Heart left ventricle (tissue), 13 donors: ENCODE measurements around the gene CCDC47.

Experiments used
- POLR2A ChIP-seq, 2 donors: fragments of 450-650 bp; IDR thresholded peaks; one replicate each; pipeline ENCODE4 v1.6.1; 2017; ENCODE audit warnings: antibody characterized with exemption in 2 of 2, mild to moderate bottlenecking in 2 of 2, moderate library complexity in 2 of 2
- TF ChIP-seq, protein P1 (sequence below), 12 donors: fragments of 200-600 bp; sonication (generic) in 4 of 12; IDR thresholded peaks; one replicate each; pipeline versions ENCODE4 v1.5.0 to v1.8.0; 2018 to 2022; ENCODE audit warnings: antibody characterized with exemption in 12 of 12, mild to moderate bottlenecking in 5 of 12
- donor health status: ischemic (EF 13 %, LVEDD 7.1; RV severe dilation, severe dysfunction).
- donor health status: DM: no; HTN: yes; CAD: no.
- donor health status: DM: no; HTN: no; CAD: no.
- donor health status: ischemic (EF 25% LVEDD 6.9; RV normal size, moderate dysfunction).
- donor health status: ischemic (EF 25% LVEDD 5.7; RV mildly dilated, moderate dysfunction).
- donor health status: ischemic (EF 35%, LVEDD 5.7; RV mildly dilated, moderate dysfunction).
- donor health status: nonischemic (EF 11% LVEDD 7.7; RV severe dilation, severe dysfunction).
- donor health status: DM: yes; HTN: yes; CAD: no.
- donor health status: PGD.
- donor health status: ischemic (EF 29% LVEDD 5.4; RV normal size, mild dysfunction).
- donor health status: nonischemic (EF 23%, LVEDD 6.1; RV moderate dilation, normal function).

DNA sequence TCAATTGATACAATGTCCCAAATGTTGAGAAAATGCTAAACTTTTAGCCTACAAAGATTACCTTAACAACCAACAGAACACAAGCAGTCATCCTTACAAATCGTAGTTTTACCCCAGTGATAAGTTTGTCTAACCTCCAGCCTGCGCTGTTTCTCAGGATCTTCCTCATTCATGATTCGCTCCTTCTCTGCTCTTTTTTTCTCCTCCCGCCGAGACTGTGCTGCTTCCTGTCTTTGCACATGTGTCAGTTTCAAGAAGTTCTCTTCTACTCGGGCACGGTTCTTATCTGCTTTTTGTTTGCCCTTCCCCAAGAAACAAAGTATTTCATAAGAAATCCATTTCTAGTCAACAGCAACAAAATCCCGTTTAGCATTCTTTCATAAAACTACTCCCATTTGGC lies 21.6 kb downstream of the CCDC47 start:
- TF ChIP-seq, protein P1, sequence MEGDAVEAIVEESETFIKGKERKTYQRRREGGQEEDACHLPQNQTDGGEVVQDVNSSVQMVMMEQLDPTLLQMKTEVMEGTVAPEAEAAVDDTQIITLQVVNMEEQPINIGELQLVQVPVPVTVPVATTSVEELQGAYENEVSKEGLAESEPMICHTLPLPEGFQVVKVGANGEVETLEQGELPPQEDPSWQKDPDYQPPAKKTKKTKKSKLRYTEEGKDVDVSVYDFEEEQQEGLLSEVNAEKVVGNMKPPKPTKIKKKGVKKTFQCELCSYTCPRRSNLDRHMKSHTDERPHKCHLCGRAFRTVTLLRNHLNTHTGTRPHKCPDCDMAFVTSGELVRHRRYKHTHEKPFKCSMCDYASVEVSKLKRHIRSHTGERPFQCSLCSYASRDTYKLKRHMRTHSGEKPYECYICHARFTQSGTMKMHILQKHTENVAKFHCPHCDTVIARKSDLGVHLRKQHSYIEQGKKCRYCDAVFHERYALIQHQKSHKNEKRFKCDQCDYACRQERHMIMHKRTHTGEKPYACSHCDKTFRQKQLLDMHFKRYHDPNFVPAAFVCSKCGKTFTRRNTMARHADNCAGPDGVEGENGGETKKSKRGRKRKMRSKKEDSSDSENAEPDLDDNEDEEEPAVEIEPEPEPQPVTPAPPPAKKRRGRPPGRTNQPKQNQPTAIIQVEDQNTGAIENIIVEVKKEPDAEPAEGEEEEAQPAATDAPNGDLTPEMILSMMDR (IDR thresholded peaks at IDR 0.05) = no peak
- no peak for TF ChIP-seq POLR2A (IDR thresholded peaks at IDR 0.05)
